GM12878 (cell line): ENCODE data around the gene OSBPL10. TPM values are rescaled to one million over a fixed set of nuclear protein-coding genes. Genes with fewer than 3 reads are reported as not detected.

Source experiments
- ATAC-seq: fragments of 200-7000 bp; cut with Tn5 transposase; 3 replicates; pipeline ENCODE4 v1.9.1; 2020; ENCODE audit warnings: mild to moderate bottlenecking, moderate library complexity
- BruUV-seq: library from RNA; stranded (reverse); fragments of 400-500 nt; replicated peaks from 2 replicates; lab custom pipeline; 2021; lab: Mats Ljungman, UMichigan
- CTCF ChIA-PET: fragments of 300-600 bp; sonication (Branson Sonifier 250); formaldehyde crosslinking; extraction: SDS; loops from one replicate; lab custom pipeline; 2021; ENCODE audit warnings: inconsistent platforms; lab: Yijun Ruan, JAX
- POLR2A ChIA-PET: fragments of 350-600 bp; formaldehyde crosslinking; extraction: SDS; loops from one replicate; lab custom pipeline; 2021; ENCODE audit warnings: inconsistent platforms; lab: Charles Lee
- RAD21 ChIA-PET: fragments of 300-600 bp; sonication (Branson Sonifier 250); formaldehyde crosslinking; loops from one replicate; lab custom pipeline; 2023; ENCODE audit warnings: antibody characterized with exemption; ENCODE audit not compliant: unreplicated experiment; lab: Charles Lee
- SMC1A ChIA-PET: fragments of 300-600 bp; sonication (Branson Sonifier 250); formaldehyde crosslinking; loops from one replicate; lab custom pipeline; 2023; ENCODE audit not compliant: unreplicated experiment, uncharacterized antibody; lab: Charles Lee
- DNase-seq: peaks from one replicate; pipeline ENCODE4 v3.0.0-alpha.2; 2011; ENCODE audit warnings: low read depth, low spot score
- FAIRE-seq: peaks from 3 replicates; lab custom pipeline; 2011; peaks lifted over from hg19 to GRCh38; lab: Jason Lieb, UNC
- H2AFZ ChIP-seq: 2 replicates; pipeline ENCODE4 v1.6.0; 2011; ENCODE audit warnings: low read depth, low read length, control low read depth; ENCODE audit not compliant: control insufficient read depth
- H3K27ac ChIP-seq: 2 replicates; pipeline ENCODE4 v1.5.1; 2011; ENCODE audit warnings: control low read depth; ENCODE audit not compliant: control insufficient read depth, insufficient read depth
- H3K27me3 ChIP-seq, 2 experiments: replicated peaks in 1 of 2; 2 replicates each; pipeline versions ENCODE4 v1.6.0 to v1.6.1; 2011; ENCODE audit warnings: low read length in 1 of 2; ENCODE audit not compliant: control insufficient read depth in 2 of 2, insufficient read depth in 2 of 2
- H3K36me3 ChIP-seq, 2 experiments: 2 replicates each; pipeline ENCODE4 v1.5.1; 2011; ENCODE audit warnings: low read length in 1 of 2; ENCODE audit not compliant: control insufficient read depth in 2 of 2, insufficient read depth in 2 of 2
- H3K4me1 ChIP-seq: 2 replicates; pipeline ENCODE4 v1.6.1; 2011; ENCODE audit warnings: mild to moderate bottlenecking, low read length, moderate library complexity, mixed read lengths; ENCODE audit not compliant: control insufficient read depth, insufficient read depth
- H3K4me2 ChIP-seq: 2 replicates; pipeline ENCODE4 v1.6.0; 2011; ENCODE audit warnings: control low read depth; ENCODE audit not compliant: control insufficient read depth, insufficient read depth
- H3K4me3 ChIP-seq: fragments of 200-600 bp; sonication (generic); 2 replicates; pipeline ENCODE4 v1.5.1; 2016
- H3K79me2 ChIP-seq: 2 replicates; pipeline ENCODE4 v1.6.0; 2011; ENCODE audit warnings: low read length; ENCODE audit not compliant: control insufficient read depth, insufficient read depth
- H3K9ac ChIP-seq: 2 replicates; pipeline ENCODE4 v1.8.0; 2011; ENCODE audit warnings: low read length, control low read depth, mixed read lengths; ENCODE audit not compliant: control insufficient read depth, insufficient read depth
- H3K9me3 ChIP-seq: replicated peaks from 3 replicates; pipeline ENCODE4 v1.5.1; 2011; ENCODE audit warnings: mild to moderate bottlenecking, low read length; ENCODE audit not compliant: control insufficient read depth, insufficient read depth
- H4K20me1 ChIP-seq: 2 replicates; pipeline ENCODE4 v1.6.0; 2011; ENCODE audit not compliant: control insufficient read depth, insufficient read depth
- ASH2L ChIP-seq: fragments of 300-600, 200-600 bp; sonication (generic); IDR thresholded peaks from 2 replicates; pipeline ENCODE4 v1.6.1; 2017; ENCODE audit warnings: low read depth, mild to moderate bottlenecking, borderline replicate concordance
- BACH1 ChIP-seq: fragments of 450-650 bp; IDR thresholded peaks from 2 replicates; pipeline ENCODE4 v1.6.1; 2017; ENCODE audit warnings: mild to moderate bottlenecking, borderline replicate concordance
- BHLHE40 ChIP-seq, 2 experiments: fragments of 450-650 bp in 1 of 2; IDR thresholded peaks; 2 replicates each; pipeline ENCODE4 v1.6.1; 2011 to 2017; ENCODE audit warnings: low read depth in 2 of 2, borderline replicate concordance in 1 of 2, improper control_type of control experiment in 1 of 2, low read length in 1 of 2, mild to moderate bottlenecking in 1 of 2
- CBFB ChIP-seq: IDR thresholded peaks from 2 replicates; pipeline ENCODE4 v1.6.1; 2016; ENCODE audit warnings: antibody characterized with exemption, low read depth
- CBX5 ChIP-seq: sonication (generic); IDR thresholded peaks from 2 replicates; pipeline ENCODE4 v1.6.1; 2016; ENCODE audit warnings: low read depth, moderate library complexity, mild to moderate bottlenecking, inconsistent platforms
- CHD2 ChIP-seq: IDR thresholded peaks from 2 replicates; pipeline ENCODE4 v1.6.1; 2011; ENCODE audit warnings: low read depth, low read length, improper control_type of control experiment, borderline replicate concordance
- CUX1 ChIP-seq: IDR thresholded peaks from 2 replicates; pipeline ENCODE4 v1.6.1; 2012; ENCODE audit warnings: improper control_type of control experiment, low read depth, low read length; ENCODE audit not compliant: insufficient replicate concordance
- JUND ChIP-seq: IDR thresholded peaks from 2 replicates; pipeline ENCODE4 v1.6.1; 2012; ENCODE audit warnings: low read depth, mild to moderate bottlenecking, low read length, improper control_type of control experiment, moderate library complexity
- PAX5 ChIP-seq: IDR thresholded peaks from 2 replicates; pipeline ENCODE4 v1.6.1; 2011; ENCODE audit warnings: low read depth, low read length, borderline replicate concordance
- RUNX3 ChIP-seq: IDR thresholded peaks from 2 replicates; pipeline ENCODE4 v1.6.1; 2012; ENCODE audit warnings: low read length, inconsistent platforms
- SMC3 ChIP-seq: IDR thresholded peaks from 2 replicates; pipeline ENCODE4 v1.6.1; 2011; ENCODE audit warnings: low read length, improper control_type of control experiment, borderline replicate concordance
- SP1 ChIP-seq: IDR thresholded peaks from one replicate; pipeline ENCODE4 v1.6.1; 2011; ENCODE audit warnings: low read depth, low read length
- ZNF384 ChIP-seq: IDR thresholded peaks from 2 replicates; pipeline ENCODE4 v1.6.1; 2012; ENCODE audit warnings: low read depth, mild to moderate bottlenecking, low read length, improper control_type of control experiment, borderline replicate concordance
- WGBS: methylation state at CpG from one replicate; pipeline ENCODE4 v1.1.6; 2016; ENCODE audit warnings: low lambda C conversion rate; ENCODE audit not compliant: insufficient replicate concordance, insufficient coverage; ENCODE audit errors: missing lambda C conversion rate; 5-methylcytosine and 5-hydroxymethylcytosine counted together
- in situ Hi-C: fragments of 300-500 bp; cut with MboI; formaldehyde crosslinking; loops from 9 replicates; pipeline ENCODE4 v1.14.3; 2018; ENCODE audit warnings: mixed read lengths
- intact Hi-C: fragments of 100-400 bp; cut with micrococcal nuclease; formaldehyde crosslinking; loops from one replicate; pipeline ENCODE4 v1.14.2; 2022; ENCODE audit not compliant: unreplicated experiment
- polyA plus RNA-seq, 11 experiments: library from polyadenylated mRNA; depleted of rRNA in 4 of 11; unstranded in 6 of 11; stranded (reverse) in 5 of 11; fragments of >200 nt; fragmentation: Nextera tagmentation in 4 of 11; fragmentation: Illumina TruSeq in 1 of 11; extraction: Ambion mirVana in 4 of 11; extraction: Trizol in 1 of 11; gene quantifications; 1 replicate in 1 of 11; 2 replicates in 10 of 11; pipeline versions ENCODE4 v1.2.1 to v1.2.3, GENCODE V29; 2011 to 2016; ENCODE audit warnings: inconsistent platforms in 2 of 11, missing spikeins in 2 of 11, low read depth in 1 of 11
- total RNA-seq, 4 experiments: library from RNA; depleted of rRNA in 3 of 4; stranded (reverse); fragments of >200 nt in 3 of 4; fragmentation: Illumina TruSeq in 1 of 4; extraction: Trizol in 1 of 4; gene quantifications; 2 replicates each; pipeline versions ENCODE4 v1.2.1 to v1.2.3, GENCODE V29; 2013 to 2021
- TF ChIP-seq, protein P1 (sequence below): IDR thresholded peaks from 2 replicates; pipeline ENCODE4 v1.6.1; 2011; ENCODE audit warnings: borderline replicate concordance, low read depth, mild to moderate bottlenecking, moderate library complexity, low read length; ENCODE audit not compliant: insufficient read depth, poor library complexity, severe bottlenecking
- TF ChIP-seq, protein P2 (sequence below): IDR thresholded peaks from 2 replicates; pipeline ENCODE4 v1.6.1; 2011; ENCODE audit warnings: mild to moderate bottlenecking, low read depth, low read length, moderate library complexity; ENCODE audit not compliant: insufficient replicate concordance

The OSBPL10 gene
- total and polyA plus RNA-seq, 10 of the 15 experiments (the other 5 are each of a cell fraction or from before 2014, with no cell fraction given): 0.03 to 0.25 (median 0.09) TPM; not detected in 5

DNA sequence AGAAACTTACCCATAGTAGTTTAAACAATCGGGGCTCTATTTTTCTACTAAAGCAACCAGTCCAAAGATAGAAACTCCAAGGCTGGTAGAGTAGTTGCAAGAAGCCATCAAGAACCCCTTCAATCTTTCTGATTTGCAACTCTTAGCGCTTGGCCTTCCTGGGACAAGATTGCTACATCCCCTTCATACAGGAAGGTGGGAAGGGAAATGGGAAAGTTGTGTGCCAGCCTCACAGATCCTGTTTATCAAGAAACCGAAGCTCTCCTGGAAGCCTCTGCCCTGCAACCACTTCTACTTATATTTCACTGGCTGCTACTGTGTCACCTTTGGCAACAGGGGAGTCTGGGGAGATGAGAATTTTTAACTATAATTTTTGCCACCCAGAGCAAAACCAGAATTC lies 46.2 kb downstream of the OSBPL10 start:
- in situ Hi-C loops: no loop called here
- no peak for TF ChIP-seq BACH1
- TF ChIP-seq, protein P1, sequence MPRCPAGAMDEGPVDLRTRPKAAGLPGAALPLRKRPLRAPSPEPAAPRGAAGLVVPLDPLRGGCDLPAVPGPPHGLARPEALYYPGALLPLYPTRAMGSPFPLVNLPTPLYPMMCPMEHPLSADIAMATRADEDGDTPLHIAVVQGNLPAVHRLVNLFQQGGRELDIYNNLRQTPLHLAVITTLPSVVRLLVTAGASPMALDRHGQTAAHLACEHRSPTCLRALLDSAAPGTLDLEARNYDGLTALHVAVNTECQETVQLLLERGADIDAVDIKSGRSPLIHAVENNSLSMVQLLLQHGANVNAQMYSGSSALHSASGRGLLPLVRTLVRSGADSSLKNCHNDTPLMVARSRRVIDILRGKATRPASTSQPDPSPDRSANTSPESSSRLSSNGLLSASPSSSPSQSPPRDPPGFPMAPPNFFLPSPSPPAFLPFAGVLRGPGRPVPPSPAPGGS: no peak
- TF ChIP-seq ZNF384: no peak
- TF ChIP-seq SP1: no peak
- no peak for TF ChIP-seq CBFB
- TF ChIP-seq, protein P2, sequence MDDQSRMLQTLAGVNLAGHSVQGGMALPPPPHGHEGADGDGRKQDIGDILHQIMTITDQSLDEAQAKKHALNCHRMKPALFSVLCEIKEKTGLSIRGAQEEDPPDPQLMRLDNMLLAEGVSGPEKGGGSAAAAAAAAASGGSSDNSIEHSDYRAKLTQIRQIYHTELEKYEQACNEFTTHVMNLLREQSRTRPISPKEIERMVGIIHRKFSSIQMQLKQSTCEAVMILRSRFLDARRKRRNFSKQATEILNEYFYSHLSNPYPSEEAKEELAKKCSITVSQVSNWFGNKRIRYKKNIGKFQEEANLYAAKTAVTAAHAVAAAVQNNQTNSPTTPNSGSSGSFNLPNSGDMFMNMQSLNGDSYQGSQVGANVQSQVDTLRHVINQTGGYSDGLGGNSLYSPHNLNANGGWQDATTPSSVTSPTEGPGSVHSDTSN: no peak
- TF ChIP-seq JUND: no peak
- no peak for TF ChIP-seq CUX1
- no peak for TF ChIP-seq CBX5
- no peak for TF ChIP-seq SMC3
- no peak for TF ChIP-seq RUNX3
- no peak for TF ChIP-seq CHD2
- no peak for TF ChIP-seq PAX5
- TF ChIP-seq ASH2L: no peak
- no peak for TF ChIP-seq BHLHE40 (IDR thresholded peaks at IDR 0.05; ENCODE audit: borderline replicate concordance in 1 of 2, low read depth in 2 of 2, low read length in 1 of 2)
- ChIA-PET CTCF (no interaction called here), POLR2A (no interaction called here), RAD21 (no interaction called here), SMC1A (no interaction called here)
- Histone ChIP-seq H3K4me1 (no peaks in the 10 kb centered on the region), H2AFZ (no peak overlapping the region), H3K9ac (no peak overlapping the region), H3K27me3 (no peaks in the 10 kb centered on the region; a peak in 1 of 4 replicates), H3K27ac (no peak overlapping the region), H3K79me2 (no peaks in the 10 kb centered on the region), H4K20me1 (no peaks in the 10 kb centered on the region), H3K4me3 (no peak overlapping the region), H3K9me3 (no peaks in the 10 kb centered on the region), H3K4me2 (no peak overlapping the region), H3K36me3 (no peaks in the 10 kb centered on the region)
- intact Hi-C loops: no loop called here
- BruUV-seq: no TSS peak
- ATAC-seq (no peak), FAIRE-seq (no peak), DNase-seq (no peak)
- 37% methylated on average over 3 of the region's 3 CpGs for WGBS
